Stimulated activated CD4-positive, alpha-beta T cell treated with anti-CD3 and anti-CD28 coated beads, TNF-alpha, amount 100 ng/mL, for 1 hour (primary cell): ENCODE data around the gene RNF112.

Experiments
- DNase-seq, 3 donors: peaks; one replicate each; pipeline ENCODE4 v3.0.0-alpha.2; 2020; ENCODE audit warnings: low read depth in 3 of 3, low spot score in 1 of 3

RNF112 gene

GRCh38 chr17:19372866-19373504 is 38.0 kb upstream of the RNF112 start:
- DNase-seq = no peak

- no peak for DNase-seq
These were observed 36.9 kb upstream of the RNF112 start for GRCh38 chr17:19374136-19374535.

GRCh38 chr17:19375732-19376131 is 35.3 kb upstream of the RNF112 start:
- DNase-seq = no peak

GRCh38 chr17:19376811-19377210 is 34.2 kb upstream of the RNF112 start:
- no peak for DNase-seq

- DNase-seq = peak; percentile 83 to 88 (median 83)
These were observed 33.2 kb upstream of the RNF112 start for GRCh38 chr17:19377602-19378415.

GRCh38 chr17:19378416-19379360 is 32.3 kb upstream of the RNF112 start, which contains the start of gene MAPK7:
TSS of gene MAPK7 (plus strand) at chr17:19378498. CDS start at chr17:19378901, 403 bp downstream.
- no peak for DNase-seq

- no peak for DNase-seq
These were observed 31.5 kb upstream of the RNF112 start for GRCh38 chr17:19379361-19380065.

GRCh38 chr17:19380481-19381301 is 30.3 kb upstream of the RNF112 start:
- no peak for DNase-seq

GRCh38 chr17:19381361-19381740 is 29.7 kb upstream of the RNF112 start:
- no peak for DNase-seq

GRCh38 chr17:19381741-19382444 is 29.1 kb upstream of the RNF112 start:
- DNase-seq = no peak

GRCh38 chr17:19382531-19383444 is 28.2 kb upstream of the RNF112 start:
- DNase-seq = no peak

- no peak for DNase-seq
These were observed 27.2 kb upstream of the RNF112 start for GRCh38 chr17:19383681-19384470.

- no peak for DNase-seq
These were observed 26.2 kb upstream of the RNF112 start for GRCh38 chr17:19384723-19385391.

- DNase-seq = no peak
These were observed 25.5 kb upstream of the RNF112 start for GRCh38 chr17:19385521-19385983.

- DNase-seq = no peak
These were observed 24.7 kb upstream of the RNF112 start for GRCh38 chr17:19386051-19386929.
